Activated T-cell treated with anti-CD3 and anti-CD28 coated beads, Interleukin-2, amount 50 U/mL, for 24 hours (primary cell): ENCODE data around the gene HOOK2.
"Not testable (repeated sequence)": the region's sequence is repeated elsewhere in the genome, so short reads cannot be mapped to it uniquely, and the experiment has no call there.

ENCODE experiments used
- DNase-seq: peaks from one replicate; pipeline ENCODE4 v3.0.0-alpha.2; 2020
- H3K27ac Mint-ChIP-seq: 2 replicates; pipeline ENCODE4 v1.8.0; 2020; ENCODE audit warnings: mild to moderate bottlenecking, mixed read lengths
- H3K27me3 Mint-ChIP-seq: 2 replicates; pipeline ENCODE4 v1.8.0; 2020; ENCODE audit warnings: mixed read lengths
- H3K36me3 Mint-ChIP-seq: 2 replicates; pipeline ENCODE4 v1.8.0; 2020; ENCODE audit warnings: low read depth, mixed read lengths
- H3K4me1 Mint-ChIP-seq: 2 replicates; pipeline ENCODE4 v1.8.0; 2020; ENCODE audit warnings: low read depth, mixed read lengths
- H3K4me3 Mint-ChIP-seq: 2 replicates; pipeline ENCODE4 v1.8.0; 2020; ENCODE audit warnings: mild to moderate bottlenecking, moderate library complexity, mixed read lengths
- H3K9me3 Mint-ChIP-seq: 2 replicates; pipeline ENCODE4 v1.8.0; 2020; ENCODE audit warnings: mixed read lengths

HOOK2 gene

GRCh38 chr19:12774588-12775555 lies at the start of gene HOOK2:
Gene HOOK2 (minus strand): TSS chr19:12775552. CDS start chr19:12775449, 103 bp downstream.
- Mint-ChIP-seq H3K9me3 (no peaks in the 10 kb centered on the region), H3K4me3 (peak within 1 kb of the TSS; percentile 76), H3K27me3 (no peaks in the 10 kb centered on the region), H3K27ac (peak within 1 kb of the TSS; percentile 87), H3K4me1 (peaks cover 44% of the 10 kb centered on the region), H3K36me3 (no peaks in the 10 kb centered on the region)
- DNase-seq: peak; percentile 49

GRCh38 chr19:12821761-12822160 lies 46.4 kb upstream of the HOOK2 start:
- Mint-ChIP-seq H3K4me3 (no peak overlapping the region), H3K9me3 (peaks cover 3% of the 10 kb centered on the region)

GRCh38 chr19:12817810-12818209 lies 42.5 kb upstream of the HOOK2 start:
- H3K27ac Mint-ChIP-seq, H3K27me3 Mint-ChIP-seq, H3K4me1 Mint-ChIP-seq, DNase-seq, H3K4me3 Mint-ChIP-seq, H3K9me3 Mint-ChIP-seq: not testable (repeated sequence)
- peaks cover 24% of the 10 kb centered on the region for H3K36me3 Mint-ChIP-seq

More at GRCh38 chr19:12821761-12822160, 46.4 kb upstream of the HOOK2 start:
- Mint-ChIP-seq H3K4me1 (peaks cover 9% of the 10 kb centered on the region), H3K36me3 (no peaks in the 10 kb centered on the region), H3K27ac (no peak overlapping the region), H3K27me3 (peaks cover 26% of the 10 kb centered on the region)
- DNase-seq: no peak

- not testable (repeated sequence) for H3K27ac Mint-ChIP-seq, H3K9me3 Mint-ChIP-seq, H3K4me3 Mint-ChIP-seq
Observed at GRCh38 chr19:12817188-12817587, 41.8 kb upstream of the HOOK2 start.

GRCh38 chr19:12815088-12815487 lies 39.7 kb upstream of the HOOK2 start:
- no peak overlapping the region for H3K4me3 Mint-ChIP-seq
- H3K27ac Mint-ChIP-seq: no peak overlapping the region
- H3K36me3 Mint-ChIP-seq: peaks cover 37% of the 10 kb centered on the region
- no peaks in the 10 kb centered on the region for H3K9me3 Mint-ChIP-seq
- H3K27me3 Mint-ChIP-seq: no peaks in the 10 kb centered on the region
- no peak for DNase-seq
- H3K4me1 Mint-ChIP-seq: no peaks in the 10 kb centered on the region

More at GRCh38 chr19:12817188-12817587, 41.8 kb upstream of the HOOK2 start:
- peaks cover 28% of the 10 kb centered on the region for H3K36me3 Mint-ChIP-seq
- H3K4me1 Mint-ChIP-seq, H3K27me3 Mint-ChIP-seq, DNase-seq: not testable (repeated sequence)

GRCh38 chr19:12806242-12807081 lies 31.1 kb upstream of the HOOK2 start, which contains the start of gene RNASEH2A:
Gene RNASEH2A (plus strand): TSS chr19:12806584. CDS start chr19:12806674, 90 bp downstream.
- H3K4me3 Mint-ChIP-seq: peak within 1 kb of the TSS; percentile 92
- peaks cover 25% of the 10 kb centered on the region for H3K4me1 Mint-ChIP-seq
- DNase-seq: peak; percentile 92
- peak within 1 kb of the TSS; percentile 96 for H3K27ac Mint-ChIP-seq
- H3K9me3 Mint-ChIP-seq: no peaks in the 10 kb centered on the region
- peaks cover 37% of the 10 kb centered on the region for H3K36me3 Mint-ChIP-seq
- H3K27me3 Mint-ChIP-seq: no peaks in the 10 kb centered on the region

GRCh38 chr19:12804051-12804450 lies 28.7 kb upstream of the HOOK2 start:
- Mint-ChIP-seq H3K4me3 (no peak overlapping the region), H3K27ac (no peak overlapping the region), H3K27me3 (no peaks in the 10 kb centered on the region), H3K4me1 (peaks cover 41% of the 10 kb centered on the region), H3K9me3 (no peaks in the 10 kb centered on the region), H3K36me3 (peaks cover 43% of the 10 kb centered on the region)
- DNase-seq: no peak

- no peak for DNase-seq
- no peaks in the 10 kb centered on the region for H3K27me3 Mint-ChIP-seq
- no peak overlapping the region for H3K27ac Mint-ChIP-seq
- H3K4me1 Mint-ChIP-seq: peaks cover 40% of the 10 kb centered on the region
- peaks cover 47% of the 10 kb centered on the region for H3K36me3 Mint-ChIP-seq
- peak overlapping the region; percentile 91 for H3K4me3 Mint-ChIP-seq
- no peaks in the 10 kb centered on the region for H3K9me3 Mint-ChIP-seq
Observed at GRCh38 chr19:12802267-12803106, 27.1 kb upstream of the HOOK2 start.

GRCh38 chr19:12801466-12802266 lies 26.3 kb upstream of the HOOK2 start, which contains the start of the genes PRDX2 and THSD8:
Gene PRDX2 (minus strand): TSS chr19:12801800. CDS start chr19:12801261, 539 bp downstream.
Gene THSD8 (plus strand): TSS chr19:12802069. CDS start chr19:12802072, 3 bp downstream.
- peak within 1 kb of the TSS; percentile 91 for H3K4me3 Mint-ChIP-seq
- peaks cover 47% of the 10 kb centered on the region for H3K36me3 Mint-ChIP-seq
- peak; percentile 85 for DNase-seq
- no peaks in the 10 kb centered on the region for H3K9me3 Mint-ChIP-seq
- peaks cover 33% of the 10 kb centered on the region for H3K4me1 Mint-ChIP-seq
- H3K27me3 Mint-ChIP-seq: no peaks in the 10 kb centered on the region
- peak within 1 kb of the TSS; percentile 87 for H3K27ac Mint-ChIP-seq

- H3K4me1 Mint-ChIP-seq: peaks cover 33% of the 10 kb centered on the region
- H3K36me3 Mint-ChIP-seq: peaks cover 46% of the 10 kb centered on the region
- H3K9me3 Mint-ChIP-seq: no peaks in the 10 kb centered on the region
- peak overlapping the region; percentile 87 for H3K27ac Mint-ChIP-seq
- H3K4me3 Mint-ChIP-seq: peak overlapping the region; percentile 91
- H3K27me3 Mint-ChIP-seq: no peaks in the 10 kb centered on the region
- no peak for DNase-seq
Observed at GRCh38 chr19:12800923-12801465, 25.6 kb upstream of the HOOK2 start.

GRCh38 chr19:12800466-12800770 lies 25.1 kb upstream of the HOOK2 start:
- no peaks in the 10 kb centered on the region for H3K27me3 Mint-ChIP-seq
- no peaks in the 10 kb centered on the region for H3K9me3 Mint-ChIP-seq
- DNase-seq: no peak
- peaks cover 47% of the 10 kb centered on the region for H3K36me3 Mint-ChIP-seq
- peak overlapping the region; percentile 87 for H3K27ac Mint-ChIP-seq
- peak overlapping the region; percentile 91 for H3K4me3 Mint-ChIP-seq
- H3K4me1 Mint-ChIP-seq: peaks cover 36% of the 10 kb centered on the region

GRCh38 chr19:12799742-12800465 lies 24.6 kb upstream of the HOOK2 start:
- H3K27me3 Mint-ChIP-seq: no peaks in the 10 kb centered on the region
- H3K27ac Mint-ChIP-seq: peak overlapping the region; percentile 61
- H3K36me3 Mint-ChIP-seq: peaks cover 47% of the 10 kb centered on the region
- H3K4me3 Mint-ChIP-seq: peak overlapping the region; percentile 91
- H3K4me1 Mint-ChIP-seq: peaks cover 40% of the 10 kb centered on the region
- DNase-seq: no peak
- H3K9me3 Mint-ChIP-seq: no peaks in the 10 kb centered on the region
